SU-DHL-6 (cell line): Measurements from ENCODE around the gene PDP2.

ENCODE experiments used
- EZH2phosphoT487 ChIP-seq: fragments of 200-600 bp; sonication (generic), shearing (Covaris generic); conservative IDR thresholded peaks from 2 replicates; pipeline ENCODE4 v1.6.1; 2018; ENCODE audit warnings: mild to moderate bottlenecking, antibody characterized with exemption, low read length, moderate library complexity, mixed read lengths
- TF ChIP-seq, protein P1 (sequence below): fragments of 200-600 bp; sonication (generic); IDR thresholded peaks from one replicate; pipeline ENCODE4 v1.5.1; 2017; ENCODE audit warnings: antibody characterized with exemption, mild to moderate bottlenecking, low read length, moderate library complexity; ENCODE audit not compliant: insufficient read depth, poor library complexity, severe bottlenecking

DNA sequence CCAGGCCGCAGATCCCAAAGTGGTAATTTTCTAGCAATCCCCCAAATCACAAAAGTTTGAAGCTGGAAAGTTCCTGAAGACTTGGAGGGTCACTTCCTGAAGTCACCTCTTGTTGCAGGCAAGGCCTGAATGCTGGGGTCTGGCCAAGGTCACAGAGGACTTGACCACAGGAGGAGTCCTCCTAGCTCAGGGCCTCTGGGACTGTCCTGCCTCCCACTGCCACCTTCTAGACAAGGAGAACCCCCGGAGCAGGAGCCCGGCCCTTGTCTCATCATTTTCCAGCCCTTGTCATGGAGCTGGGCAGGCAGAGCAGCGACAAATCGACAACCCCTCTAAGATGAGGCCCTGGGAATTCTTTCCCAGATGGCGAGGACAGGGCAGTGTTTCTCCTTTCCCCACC, 38.0 kb downstream of the PDP2 start:
- TF ChIP-seq, protein P1, sequence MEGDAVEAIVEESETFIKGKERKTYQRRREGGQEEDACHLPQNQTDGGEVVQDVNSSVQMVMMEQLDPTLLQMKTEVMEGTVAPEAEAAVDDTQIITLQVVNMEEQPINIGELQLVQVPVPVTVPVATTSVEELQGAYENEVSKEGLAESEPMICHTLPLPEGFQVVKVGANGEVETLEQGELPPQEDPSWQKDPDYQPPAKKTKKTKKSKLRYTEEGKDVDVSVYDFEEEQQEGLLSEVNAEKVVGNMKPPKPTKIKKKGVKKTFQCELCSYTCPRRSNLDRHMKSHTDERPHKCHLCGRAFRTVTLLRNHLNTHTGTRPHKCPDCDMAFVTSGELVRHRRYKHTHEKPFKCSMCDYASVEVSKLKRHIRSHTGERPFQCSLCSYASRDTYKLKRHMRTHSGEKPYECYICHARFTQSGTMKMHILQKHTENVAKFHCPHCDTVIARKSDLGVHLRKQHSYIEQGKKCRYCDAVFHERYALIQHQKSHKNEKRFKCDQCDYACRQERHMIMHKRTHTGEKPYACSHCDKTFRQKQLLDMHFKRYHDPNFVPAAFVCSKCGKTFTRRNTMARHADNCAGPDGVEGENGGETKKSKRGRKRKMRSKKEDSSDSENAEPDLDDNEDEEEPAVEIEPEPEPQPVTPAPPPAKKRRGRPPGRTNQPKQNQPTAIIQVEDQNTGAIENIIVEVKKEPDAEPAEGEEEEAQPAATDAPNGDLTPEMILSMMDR = no peak
- no peak for TF ChIP-seq EZH2phosphoT487
